RWPE2 (cell line): ENCODE results near the gene PDCD1LG2.

ENCODE experiments used
- ATAC-seq: fragments of 200-7000 bp; cut with Tn5 transposase; 3 replicates; pipeline ENCODE4 v1.9.1; 2021; ENCODE audit warnings: low read depth
- DNase-seq: peaks from one replicate; pipeline ENCODE4 v3.0.0-alpha.2; 2020; ENCODE audit warnings: low spot score
- H3K27ac ChIP-seq: fragments of 450-650 bp; 2 replicates; pipeline ENCODE4 v1.5.1; 2017; ENCODE audit warnings: mild to moderate bottlenecking; ENCODE audit not compliant: poor library complexity, severe bottlenecking
- H3K27me3 ChIP-seq: fragments of 250-450 bp; sonication (Bioruptor Pico); 2 replicates; pipeline ENCODE4 v1.5.1; 2021; ENCODE audit warnings: mild to moderate bottlenecking, moderate library complexity; ENCODE audit not compliant: insufficient read depth, poor library complexity, severe bottlenecking
- H3K36me3 ChIP-seq: fragments of 250-450 bp; sonication (Bioruptor Pico); 2 replicates; pipeline ENCODE4 v1.5.1; 2020; ENCODE audit warnings: low read depth, mild to moderate bottlenecking, moderate library complexity
- H3K4me1 ChIP-seq: fragments of 250-450 bp; sonication (Bioruptor Pico); 2 replicates; pipeline ENCODE4 v1.5.1; 2021; ENCODE audit warnings: mild to moderate bottlenecking, moderate library complexity; ENCODE audit not compliant: insufficient read depth, poor library complexity, severe bottlenecking
- H3K4me3 ChIP-seq: fragments of 250-450 bp; sonication (Bioruptor Pico); 2 replicates; pipeline ENCODE4 v1.5.1; 2021; ENCODE audit warnings: mild to moderate bottlenecking, moderate library complexity; ENCODE audit not compliant: severe bottlenecking
- H3K9me3 ChIP-seq: fragments of 250-450 bp; sonication (Bioruptor Pico); 2 replicates; pipeline ENCODE4 v1.5.1; 2021; ENCODE audit warnings: mild to moderate bottlenecking, moderate library complexity; ENCODE audit not compliant: severe bottlenecking
- CTCF ChIP-seq: fragments of 450-650 bp; IDR thresholded peaks from one replicate; pipeline ENCODE4 v1.5.1; 2017; ENCODE audit warnings: mild to moderate bottlenecking, moderate library complexity; ENCODE audit not compliant: poor library complexity, severe bottlenecking

Gene PDCD1LG2

GRCh38 chr9:5582835-5583195 is 72.5 kb downstream of the PDCD1LG2 start:
- H3K27me3 ChIP-seq: no peaks in the 10 kb centered on the region
- ATAC-seq (peak; percentile 24; the same call in 1 of the 3 replicates), DNase-seq (no peak)
- H3K27ac ChIP-seq: no peak overlapping the region
- no peak overlapping the region for H3K4me3 ChIP-seq
- H3K9me3 ChIP-seq: no peaks in the 10 kb centered on the region
- peaks cover 14% of the 10 kb centered on the region for H3K4me1 ChIP-seq
- H3K36me3 ChIP-seq: no peaks in the 10 kb centered on the region
- no peak for TF ChIP-seq CTCF

GRCh38 chr9:5586391-5586802 is 76.1 kb downstream of the PDCD1LG2 start:
- Histone ChIP-seq H3K9me3 (no peaks in the 10 kb centered on the region), H3K36me3 (no peaks in the 10 kb centered on the region), H3K27me3 (no peaks in the 10 kb centered on the region), H3K4me1 (peaks cover 8% of the 10 kb centered on the region), H3K27ac (no peak overlapping the region), H3K4me3 (no peak overlapping the region)
- DNase-seq (no peak), ATAC-seq (no peak)
- no peak for TF ChIP-seq CTCF

- Histone ChIP-seq H3K4me1 (peaks cover 8% of the 10 kb centered on the region), H3K36me3 (no peaks in the 10 kb centered on the region), H3K9me3 (no peaks in the 10 kb centered on the region), H3K27me3 (no peaks in the 10 kb centered on the region), H3K27ac (no peak overlapping the region), H3K4me3 (no peak overlapping the region)
- TF ChIP-seq CTCF: no peak
- ATAC-seq: peak; percentile 57
- no peak for DNase-seq
Measured at GRCh38 chr9:5587024-5587423, 76.7 kb downstream of the PDCD1LG2 start.

GRCh38 chr9:5592231-5592630 is 81.9 kb downstream of the PDCD1LG2 start:
- H3K27me3 ChIP-seq: no peaks in the 10 kb centered on the region
- no peaks in the 10 kb centered on the region for H3K36me3 ChIP-seq
- H3K9me3 ChIP-seq: no peaks in the 10 kb centered on the region
- DNase-seq (no peak), ATAC-seq (no peak)
- no peak overlapping the region for H3K4me3 ChIP-seq
- no peak for TF ChIP-seq CTCF
- no peak overlapping the region for H3K27ac ChIP-seq
- H3K4me1 ChIP-seq: peaks cover 1% of the 10 kb centered on the region

- no peak overlapping the region for H3K27ac ChIP-seq
- ATAC-seq (no peak), DNase-seq (no peak)
- no peaks in the 10 kb centered on the region for H3K27me3 ChIP-seq
- no peaks in the 10 kb centered on the region for H3K4me1 ChIP-seq
- no peaks in the 10 kb centered on the region for H3K9me3 ChIP-seq
- H3K36me3 ChIP-seq: no peaks in the 10 kb centered on the region
- TF ChIP-seq CTCF: no peak
- H3K4me3 ChIP-seq: no peak overlapping the region
Measured at GRCh38 chr9:5592904-5593303, 82.6 kb downstream of the PDCD1LG2 start.
